Measurements from ENCODE around the gene HIP1. TPM values are rescaled to one million over a fixed set of nuclear protein-coding genes. Genes with fewer than 3 reads are reported as not detected.
A peak's percentile ranks its signal among the peaks of the same experiment; 100 is the strongest.
"Not testable (repeated sequence)": the region's sequence is repeated elsewhere in the genome, so short reads cannot be mapped to it uniquely, and the experiment has no call there.

HIP1 gene
- total RNA-seq, 1 donor from 2014 or later, result 12.5 TPM

- no peaks in the 10 kb centered on the region for H3K27me3 ChIP-seq (ENCODE audit: control insufficient read depth in 3 of 3, insufficient read depth in 3 of 3, low read length in 3 of 3)
- no peak overlapping the region for H3K27ac ChIP-seq (ENCODE audit: low read depth, low read length)
- no peak overlapping the region for H3K9ac ChIP-seq (ENCODE audit: low read depth in 1 of 3, low read length in 3 of 3)
- no peaks in the 10 kb centered on the region for H3K9me3 ChIP-seq (ENCODE audit: control insufficient read depth in 3 of 3, low read length in 3 of 3)
- H3K4me3 ChIP-seq (ENCODE audit: low read length in 3 of 3), result no peak overlapping the region
- H3K36me3 ChIP-seq (ENCODE audit: control insufficient read depth in 3 of 3, insufficient read depth in 3 of 3, low read length in 3 of 3), result no peaks in the 10 kb centered on the region
- H3K4me1 ChIP-seq (ENCODE audit: control insufficient read depth in 3 of 3, insufficient read depth in 3 of 3, low read length in 3 of 3), result peaks cover 10 to 16% (median 11%) of the 10 kb centered on the region in 3 donors
Measured at GRCh38 chr7:75635036-75635435, 103.7 kb downstream of the HIP1 start.

GRCh38 chr7:75632587-75632986, 106.2 kb downstream of the HIP1 start:
- H3K9ac ChIP-seq (ENCODE audit: low read depth in 1 of 3, low read length in 3 of 3); H3K9me3 ChIP-seq (ENCODE audit: control insufficient read depth in 3 of 3, low read length in 3 of 3); H3K27me3 ChIP-seq (ENCODE audit: control insufficient read depth in 3 of 3, insufficient read depth in 3 of 3, low read length in 3 of 3); H3K4me3 ChIP-seq (ENCODE audit: low read length in 3 of 3); H3K36me3 ChIP-seq (ENCODE audit: control insufficient read depth in 3 of 3, insufficient read depth in 3 of 3, low read length in 3 of 3); H3K27ac ChIP-seq (ENCODE audit: low read depth, low read length); H3K4me1 ChIP-seq (ENCODE audit: control insufficient read depth in 3 of 3, insufficient read depth in 3 of 3, low read length in 3 of 3): not testable (repeated sequence)

- Histone ChIP-seq H3K9ac (ENCODE audit: low read depth in 1 of 3, low read length in 3 of 3) (no peak overlapping the region), H3K27ac (ENCODE audit: low read depth, low read length) (no peak overlapping the region), H3K36me3 (ENCODE audit: control insufficient read depth in 3 of 3, insufficient read depth in 3 of 3, low read length in 3 of 3) (no peaks in the 10 kb centered on the region), H3K9me3 (ENCODE audit: control insufficient read depth in 3 of 3, low read length in 3 of 3) (peaks cover 0 to 4% (median 0%) of the 10 kb centered on the region in 3 donors), H3K4me3 (ENCODE audit: low read length in 3 of 3) (no peak overlapping the region), H3K27me3 (ENCODE audit: control insufficient read depth in 3 of 3, insufficient read depth in 3 of 3, low read length in 3 of 3) (no peaks in the 10 kb centered on the region), H3K4me1 (ENCODE audit: control insufficient read depth in 3 of 3, insufficient read depth in 3 of 3, low read length in 3 of 3) (peaks cover 0 to 4% (median 0%) of the 10 kb centered on the region in 3 donors)
Measured at GRCh38 chr7:75631711-75632110, 107.0 kb downstream of the HIP1 start.

GRCh38 chr7:75630549-75630948, 108.2 kb downstream of the HIP1 start:
- no peaks in the 10 kb centered on the region for H3K27me3 ChIP-seq (ENCODE audit: control insufficient read depth in 3 of 3, insufficient read depth in 3 of 3, low read length in 3 of 3)
- H3K4me1 ChIP-seq (ENCODE audit: control insufficient read depth in 3 of 3, insufficient read depth in 3 of 3, low read length in 3 of 3), result no peaks in the 10 kb centered on the region
- no peak overlapping the region for H3K4me3 ChIP-seq (ENCODE audit: low read length in 3 of 3)
- H3K9ac ChIP-seq (ENCODE audit: low read depth in 1 of 3, low read length in 3 of 3), result no peak overlapping the region
- no peak overlapping the region for H3K27ac ChIP-seq (ENCODE audit: low read depth, low read length)
- H3K9me3 ChIP-seq (ENCODE audit: control insufficient read depth in 3 of 3, low read length in 3 of 3), result peaks cover 0 to 4% (median 0%) of the 10 kb centered on the region in 3 donors
- no peaks in the 10 kb centered on the region for H3K36me3 ChIP-seq (ENCODE audit: control insufficient read depth in 3 of 3, insufficient read depth in 3 of 3, low read length in 3 of 3)

GRCh38 chr7:75629044-75629443, 109.7 kb downstream of the HIP1 start:
- Histone ChIP-seq H3K9me3 (ENCODE audit: control insufficient read depth in 3 of 3, low read length in 3 of 3) (peaks cover 0 to 4% (median 0%) of the 10 kb centered on the region in 3 donors), H3K27me3 (ENCODE audit: control insufficient read depth in 3 of 3, insufficient read depth in 3 of 3, low read length in 3 of 3) (no peaks in the 10 kb centered on the region), H3K36me3 (ENCODE audit: control insufficient read depth in 3 of 3, insufficient read depth in 3 of 3, low read length in 3 of 3) (no peaks in the 10 kb centered on the region), H3K4me3 (ENCODE audit: low read length in 3 of 3) (no peak overlapping the region), H3K4me1 (ENCODE audit: control insufficient read depth in 3 of 3, insufficient read depth in 3 of 3, low read length in 3 of 3) (peaks cover 0 to 4% (median under 1%) of the 10 kb centered on the region in 3 donors), H3K9ac (ENCODE audit: low read depth in 1 of 3, low read length in 3 of 3) (no peak overlapping the region), H3K27ac (ENCODE audit: low read depth, low read length) (no peak overlapping the region)

- Histone ChIP-seq H3K27me3 (ENCODE audit: control insufficient read depth in 3 of 3, insufficient read depth in 3 of 3, low read length in 3 of 3) (no peaks in the 10 kb centered on the region), H3K9me3 (ENCODE audit: control insufficient read depth in 3 of 3, low read length in 3 of 3) (peaks cover 0 to 4% (median 0%) of the 10 kb centered on the region in 3 donors)
Measured at GRCh38 chr7:75628055-75628454, 110.7 kb downstream of the HIP1 start.

GRCh38 chr7:75626954-75627353, 111.8 kb downstream of the HIP1 start:
- Histone ChIP-seq H3K36me3 (ENCODE audit: control insufficient read depth in 3 of 3, insufficient read depth in 3 of 3, low read length in 3 of 3) (no peaks in the 10 kb centered on the region), H3K27ac (ENCODE audit: low read depth, low read length) (no peak overlapping the region), H3K9me3 (ENCODE audit: control insufficient read depth in 3 of 3, low read length in 3 of 3) (peaks cover 0 to 4% (median 0%) of the 10 kb centered on the region in 3 donors), H3K27me3 (ENCODE audit: control insufficient read depth in 3 of 3, insufficient read depth in 3 of 3, low read length in 3 of 3) (no peaks in the 10 kb centered on the region), H3K4me1 (ENCODE audit: control insufficient read depth in 3 of 3, insufficient read depth in 3 of 3, low read length in 3 of 3) (peaks cover 0 to 10% (median 5%) of the 10 kb centered on the region in 3 donors), H3K4me3 (ENCODE audit: low read length in 3 of 3) (no peak overlapping the region), H3K9ac (ENCODE audit: low read depth in 1 of 3, low read length in 3 of 3) (no peak overlapping the region)

More at GRCh38 chr7:75628055-75628454, 110.7 kb downstream of the HIP1 start:
- Histone ChIP-seq H3K9ac (ENCODE audit: low read depth in 1 of 3, low read length in 3 of 3) (no peak overlapping the region), H3K4me3 (ENCODE audit: low read length in 3 of 3) (no peak overlapping the region), H3K4me1 (ENCODE audit: control insufficient read depth in 3 of 3, insufficient read depth in 3 of 3, low read length in 3 of 3) (peaks cover 0 to 10% (median 5%) of the 10 kb centered on the region in 3 donors), H3K27ac (ENCODE audit: low read depth, low read length) (no peak overlapping the region), H3K36me3 (ENCODE audit: control insufficient read depth in 3 of 3, insufficient read depth in 3 of 3, low read length in 3 of 3) (no peaks in the 10 kb centered on the region)

GRCh38 chr7:75625868-75626267, 112.9 kb downstream of the HIP1 start:
- Histone ChIP-seq H3K9me3 (ENCODE audit: control insufficient read depth in 3 of 3, low read length in 3 of 3) (peaks cover 0 to 4% (median 0%) of the 10 kb centered on the region in 3 donors), H3K4me3 (ENCODE audit: low read length in 3 of 3) (no peak overlapping the region), H3K27me3 (ENCODE audit: control insufficient read depth in 3 of 3, insufficient read depth in 3 of 3, low read length in 3 of 3) (no peaks in the 10 kb centered on the region), H3K36me3 (ENCODE audit: control insufficient read depth in 3 of 3, insufficient read depth in 3 of 3, low read length in 3 of 3) (no peaks in the 10 kb centered on the region), H3K4me1 (ENCODE audit: control insufficient read depth in 3 of 3, insufficient read depth in 3 of 3, low read length in 3 of 3) (peaks cover 5 to 10% (median 7%) of the 10 kb centered on the region in 3 donors), H3K27ac (ENCODE audit: low read depth, low read length) (no peak overlapping the region), H3K9ac (ENCODE audit: low read depth in 1 of 3, low read length in 3 of 3) (no peak overlapping the region)

- no peak overlapping the region for H3K9ac ChIP-seq (ENCODE audit: low read depth in 1 of 3, low read length in 3 of 3)
- peaks cover 5 to 10% (median 7%) of the 10 kb centered on the region in 3 donors for H3K4me1 ChIP-seq (ENCODE audit: control insufficient read depth in 3 of 3, insufficient read depth in 3 of 3, low read length in 3 of 3)
- H3K4me3 ChIP-seq (ENCODE audit: low read length in 3 of 3), result no peak overlapping the region
- no peaks in the 10 kb centered on the region for H3K27me3 ChIP-seq (ENCODE audit: control insufficient read depth in 3 of 3, insufficient read depth in 3 of 3, low read length in 3 of 3)
- no peaks in the 10 kb centered on the region for H3K36me3 ChIP-seq (ENCODE audit: control insufficient read depth in 3 of 3, insufficient read depth in 3 of 3, low read length in 3 of 3)
- H3K27ac ChIP-seq (ENCODE audit: low read depth, low read length), result peak overlapping the region; percentile 51
- peaks cover 0 to 4% (median 0%) of the 10 kb centered on the region in 3 donors for H3K9me3 ChIP-seq (ENCODE audit: control insufficient read depth in 3 of 3, low read length in 3 of 3)
Measured at GRCh38 chr7:75624134-75624832, 114.5 kb downstream of the HIP1 start.

GRCh38 chr7:75623390-75624133, 115.2 kb downstream of the HIP1 start:
- Histone ChIP-seq H3K27me3 (ENCODE audit: control insufficient read depth in 3 of 3, insufficient read depth in 3 of 3, low read length in 3 of 3) (no peaks in the 10 kb centered on the region), H3K9ac (ENCODE audit: low read depth in 1 of 3, low read length in 3 of 3) (no peak overlapping the region), H3K4me3 (ENCODE audit: low read length in 3 of 3) (no peak overlapping the region), H3K4me1 (ENCODE audit: control insufficient read depth in 3 of 3, insufficient read depth in 3 of 3, low read length in 3 of 3) (peaks cover 5 to 10% (median 7%) of the 10 kb centered on the region in 3 donors), H3K36me3 (ENCODE audit: control insufficient read depth in 3 of 3, insufficient read depth in 3 of 3, low read length in 3 of 3) (no peaks in the 10 kb centered on the region), H3K27ac (ENCODE audit: low read depth, low read length) (peak overlapping the region; percentile 51), H3K9me3 (ENCODE audit: control insufficient read depth in 3 of 3, low read length in 3 of 3) (peaks cover 0 to 4% (median 0%) of the 10 kb centered on the region in 3 donors)

Measured in skeletal muscle tissue (tissue), 4 donors.